ENCODE results near the gene KNG1. TPM values are rescaled to one million over a fixed set of nuclear protein-coding genes. Genes with fewer than 3 reads are reported as not detected.
"Not testable (repeated sequence)": the region's sequence is repeated elsewhere in the genome, so short reads cannot be mapped to it uniquely, and the experiment has no call there.

The KNG1 gene
- total RNA-seq = 0.43 TPM

GRCh38 chr3:186717039-186717457, at the start of gene KNG1:
TSS of gene KNG1 (plus strand) at chr3:186717359. CDS start at chr3:186717543, 184 bp downstream.
- DNase-seq (ENCODE audit: low spot score) = no peak

DNA sequence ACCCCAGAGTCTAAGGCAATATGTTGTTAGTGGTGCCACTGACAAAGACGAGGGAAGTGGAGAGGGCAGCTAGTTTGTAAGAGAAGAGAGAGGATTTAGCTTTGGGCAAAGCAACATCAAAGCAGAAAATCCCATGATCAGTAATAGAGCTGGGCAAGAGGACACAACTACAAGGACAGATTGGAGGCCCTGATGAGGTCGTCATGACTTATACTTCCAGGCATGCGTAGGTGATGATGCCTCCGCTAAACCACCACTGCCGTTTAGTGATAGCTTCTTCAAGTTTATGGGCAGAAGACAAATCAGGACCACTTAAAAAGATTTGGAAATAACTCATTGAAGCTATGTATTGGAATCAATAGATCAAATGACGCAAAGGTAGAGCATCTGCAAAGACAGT, 48.7 kb upstream of the KNG1 start:
- DNase-seq (ENCODE audit: low spot score) = no peak

DNA sequence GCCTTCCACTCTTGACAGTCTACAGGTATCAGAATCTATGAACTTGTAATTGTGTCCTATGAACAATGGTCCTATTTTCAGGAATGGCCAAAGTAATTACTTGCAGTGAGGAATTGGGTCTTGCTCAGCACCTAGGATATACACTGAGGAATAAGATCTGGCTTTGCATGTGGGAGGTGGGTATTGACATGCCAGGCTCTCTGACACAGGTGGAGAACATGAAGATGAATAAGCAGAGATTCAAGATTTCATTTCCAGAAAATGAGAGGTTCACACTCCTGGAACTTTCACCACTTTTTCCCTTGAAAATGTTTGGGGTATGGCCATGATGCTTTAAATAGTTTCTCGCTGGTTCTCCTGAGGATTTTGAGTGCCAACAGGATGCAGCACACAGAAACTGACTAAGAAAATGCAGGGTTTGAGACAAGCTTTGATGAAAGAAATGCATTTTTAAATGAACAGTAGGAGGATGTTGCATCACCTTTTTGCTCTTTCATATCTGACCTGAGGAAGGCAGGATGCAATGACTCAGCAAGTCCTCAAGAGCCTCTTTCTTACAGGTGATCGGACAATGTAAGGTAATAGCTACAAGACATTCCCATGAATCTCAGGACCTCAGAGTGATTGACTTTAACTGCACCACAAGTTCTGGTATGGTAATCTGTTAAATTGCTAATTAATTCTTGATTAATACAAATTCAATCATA, 47.6 kb upstream of the KNG1 start:
- no peak for DNase-seq (ENCODE audit: low spot score)

GRCh38 chr3:186670155-186670554, 47.0 kb upstream of the KNG1 start:
- DNase-seq (ENCODE audit: low spot score) = no peak

DNA sequence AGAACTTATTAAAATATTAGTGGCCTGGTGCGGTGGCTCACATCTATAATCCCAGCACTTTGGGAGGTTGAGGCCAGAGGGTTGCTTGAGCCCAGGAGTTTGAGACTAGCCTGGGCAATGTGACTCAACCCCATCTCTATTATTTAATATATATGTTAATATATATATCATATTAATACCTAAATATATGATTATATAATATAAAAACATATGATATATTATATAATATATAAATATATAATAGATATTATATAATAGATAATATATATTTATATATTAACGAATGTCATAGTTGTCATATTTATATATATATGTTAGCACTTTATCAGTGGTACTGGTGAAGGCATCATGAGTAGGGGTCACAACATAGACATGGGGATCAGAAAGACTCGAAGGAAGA, 46.1 kb upstream of the KNG1 start:
- no peak for DNase-seq (ENCODE audit: low spot score)

- no peak for DNase-seq (ENCODE audit: low spot score)
Measured at GRCh38 chr3:186678604-186679003, 38.6 kb upstream of the KNG1 start.

DNA sequence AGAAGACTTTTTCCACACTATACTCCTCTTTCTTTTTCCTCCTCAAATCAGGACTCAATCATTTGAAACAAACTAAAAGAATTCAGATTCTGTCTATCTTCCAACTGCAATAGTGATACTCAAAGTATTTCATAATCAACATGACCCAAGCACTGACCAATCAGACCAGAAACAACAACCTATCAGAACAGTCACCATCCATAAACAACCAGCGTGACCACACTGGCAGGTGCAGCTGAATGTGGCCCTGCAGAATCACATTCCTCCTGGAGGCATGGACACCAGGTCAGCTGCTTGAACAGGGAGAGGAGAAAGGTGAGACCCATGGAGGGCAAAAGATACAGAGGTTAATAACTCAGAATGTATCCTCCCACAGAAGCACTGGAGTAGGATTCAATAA, 38.0 kb upstream of the KNG1 start:
- no peak for DNase-seq (ENCODE audit: low spot score)

GRCh38 chr3:186680869-186681268, 36.3 kb upstream of the KNG1 start:
- DNase-seq (ENCODE audit: low spot score) = no peak

DNA sequence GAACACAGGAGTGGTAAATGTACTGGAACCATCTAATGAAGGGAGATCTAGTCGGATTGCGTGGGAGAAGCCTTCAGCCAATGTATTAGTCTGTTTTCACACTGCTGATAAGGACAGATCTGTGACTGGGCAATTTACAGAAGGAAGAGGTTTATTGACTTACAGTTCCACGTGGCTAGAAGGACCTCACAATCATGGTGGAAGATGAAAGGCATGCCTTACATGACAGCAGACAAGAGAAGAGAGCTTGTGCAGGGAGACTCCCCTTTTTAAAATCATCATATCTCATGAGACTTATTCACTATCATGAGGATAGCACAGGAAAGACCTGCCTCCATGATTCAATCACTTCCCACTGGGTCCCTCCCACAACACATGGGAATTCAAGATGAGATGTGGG, 34.3 kb upstream of the KNG1 start:
- DNase-seq (ENCODE audit: low spot score) = no peak

DNA sequence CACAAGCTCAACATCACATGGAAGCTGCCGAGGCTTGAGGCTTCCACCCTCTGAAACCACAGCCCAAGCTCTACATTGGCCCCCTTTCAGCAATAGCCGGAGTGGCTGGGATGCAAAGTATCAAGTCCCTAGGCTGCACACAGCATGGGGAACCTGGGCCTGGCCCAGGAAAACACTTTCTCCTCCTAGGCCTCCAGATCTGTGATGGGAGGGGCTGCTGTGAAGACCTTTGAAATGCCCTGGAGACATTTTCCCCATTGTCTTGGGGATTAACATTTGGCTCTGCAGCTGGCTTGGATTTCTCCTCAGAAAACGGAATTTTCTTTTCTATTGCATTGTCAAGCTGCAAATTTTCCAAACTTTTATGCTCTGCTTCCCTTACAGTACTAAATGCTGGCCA, 33.2 kb upstream of the KNG1 start:
- DNase-seq (ENCODE audit: low spot score) = no peak

DNA sequence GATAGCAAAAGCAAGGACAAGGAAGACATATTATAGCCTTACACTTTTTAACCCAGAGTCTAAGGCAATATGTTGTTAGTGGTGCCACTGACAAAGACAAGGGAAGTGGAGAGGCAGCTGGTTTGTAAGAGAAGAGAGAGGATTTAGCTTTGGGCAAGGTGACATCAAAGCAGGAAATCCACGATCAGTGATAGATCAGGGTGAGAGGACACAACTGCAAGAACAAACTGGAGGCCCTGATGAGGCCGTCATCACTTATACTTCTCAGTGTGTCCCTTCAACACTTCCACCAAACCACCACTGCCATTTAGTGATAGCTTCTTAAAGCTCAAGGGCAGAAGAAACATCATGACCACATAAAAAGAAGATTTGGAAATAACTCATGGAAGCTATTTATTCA, 30.7 kb upstream of the KNG1 start:
- not testable (repeated sequence) for DNase-seq (ENCODE audit: low spot score)

- no peak for DNase-seq (ENCODE audit: low spot score)
Measured at GRCh38 chr3:186687120-186687651, 30.0 kb upstream of the KNG1 start.

DNA sequence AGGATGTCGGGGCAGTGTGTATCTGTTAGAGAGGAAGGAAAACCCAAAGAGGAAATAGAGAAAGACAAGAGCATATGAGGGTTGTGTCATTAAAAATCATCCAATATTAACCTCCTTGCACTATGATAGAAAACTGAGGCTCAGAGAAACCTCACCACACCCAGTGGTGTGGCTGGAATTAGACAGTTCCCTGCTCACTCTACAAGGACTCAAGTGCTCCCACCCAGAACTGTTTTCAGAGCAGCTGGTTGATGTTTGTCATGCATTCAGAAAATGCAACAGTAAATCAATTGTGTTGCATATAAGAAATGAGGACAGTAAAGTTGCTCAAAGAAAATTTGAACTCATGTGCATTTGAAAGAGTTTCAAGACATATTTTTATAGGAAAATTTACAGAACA, 26.9 kb upstream of the KNG1 start:
- DNase-seq (ENCODE audit: low spot score) = not testable (repeated sequence)

DNA sequence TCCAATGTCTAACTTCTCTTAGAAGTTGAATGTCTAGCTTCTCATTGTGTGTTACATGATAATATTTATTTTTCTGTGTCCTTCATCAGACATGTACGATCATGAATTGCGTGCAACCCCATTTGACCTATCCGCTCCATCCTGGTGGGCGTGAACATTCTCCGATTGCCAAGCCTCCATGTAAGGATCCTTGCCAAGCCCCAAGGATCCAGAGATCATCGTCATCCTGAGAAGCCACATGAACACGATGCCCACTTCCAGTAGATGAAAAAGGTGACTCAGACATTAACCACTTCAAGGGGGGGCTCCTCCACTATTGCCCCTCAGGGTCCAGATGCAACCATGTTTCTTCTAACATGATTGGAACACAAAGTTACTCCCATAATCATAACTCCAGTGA, 25.5 kb upstream of the KNG1 start:
- no peak for DNase-seq (ENCODE audit: low spot score)

DNA sequence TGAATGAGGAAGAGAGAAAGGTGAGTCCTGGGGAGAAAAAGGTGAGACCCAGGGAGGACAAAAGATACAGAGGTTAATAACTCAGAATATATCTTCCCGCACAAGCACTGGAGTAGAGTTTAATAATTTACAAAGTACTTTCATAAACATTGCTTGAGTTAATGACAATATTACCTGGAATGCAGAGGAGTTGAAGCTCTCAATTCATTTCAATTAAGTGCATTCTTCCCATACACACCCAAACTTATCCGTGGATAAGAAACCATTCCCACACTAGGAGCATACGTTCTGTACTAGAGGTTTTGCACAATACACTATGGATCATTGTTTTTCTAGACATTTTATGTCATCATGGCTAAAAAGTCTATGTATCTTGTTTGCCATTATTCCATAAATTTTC, 23.3 kb upstream of the KNG1 start:
- no peak for DNase-seq (ENCODE audit: low spot score)

- no peak for DNase-seq (ENCODE audit: low spot score)
Measured at GRCh38 chr3:186694288-186695032, 22.7 kb upstream of the KNG1 start.

- no peak for DNase-seq (ENCODE audit: low spot score)
Measured at GRCh38 chr3:186696522-186696921, 20.6 kb upstream of the KNG1 start.

DNA sequence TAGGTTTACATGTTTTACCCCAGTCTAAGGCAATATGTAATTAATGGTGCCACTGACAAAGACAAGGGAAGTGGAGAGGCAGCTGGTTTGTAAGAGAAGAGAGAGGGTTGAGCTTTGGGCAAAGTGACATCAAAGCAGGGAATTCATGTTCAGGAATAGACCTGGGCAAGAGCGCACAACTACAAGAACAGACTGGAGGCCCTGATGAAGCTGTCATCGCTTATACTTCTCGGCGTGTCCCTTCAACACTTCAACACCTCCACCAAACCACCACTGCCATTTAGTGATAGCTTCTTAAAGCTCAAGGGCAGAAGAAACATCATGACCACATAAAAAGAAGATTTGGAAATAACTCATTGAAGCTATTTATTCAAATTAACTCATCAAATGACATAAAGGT, 19.6 kb upstream of the KNG1 start:
- no peak for DNase-seq (ENCODE audit: low spot score)

DNA sequence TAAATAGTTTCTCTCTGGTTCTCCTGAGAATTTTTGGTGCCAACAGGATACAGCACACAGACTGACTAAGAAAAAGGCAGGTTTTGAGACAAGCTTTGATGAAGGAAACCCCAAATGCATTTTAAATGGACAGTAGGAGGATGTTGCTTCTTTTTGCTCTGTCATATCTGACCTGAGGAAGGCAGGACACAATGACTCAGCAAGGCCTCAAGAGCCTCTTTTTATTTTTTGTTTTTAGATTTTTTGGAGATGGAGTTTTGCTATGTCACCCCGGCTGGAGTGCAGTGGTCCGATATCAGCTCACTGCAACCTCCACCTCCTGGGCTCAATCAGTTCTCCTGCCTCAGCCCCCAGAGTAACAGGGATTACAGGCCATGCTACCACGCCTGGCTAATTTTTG, 16.9 kb upstream of the KNG1 start:
- no peak for DNase-seq (ENCODE audit: low spot score)

GRCh38 chr3:186702451-186702850, 14.7 kb upstream of the KNG1 start:
- not testable (repeated sequence) for DNase-seq (ENCODE audit: low spot score)

- no peak for DNase-seq (ENCODE audit: low spot score)
Measured at GRCh38 chr3:186705882-186706780, 11.0 kb upstream of the KNG1 start.
